ENCODE data around the gene MMP24.

MMP24 gene

GRCh38 chr20:35238735-35239134 lies 12.2 kb downstream of the MMP24 start:
- TF ChIP-seq FOXP2 (optimal IDR thresholded peaks at IDR 0.05; ENCODE audit: borderline replicate concordance, extremely low read depth, extremely low read length, insufficient read depth), result no peak
- TF ChIP-seq SIN3A (IDR thresholded peaks at IDR 0.05; ENCODE audit: borderline replicate concordance, insufficient read depth, low read length), result no peak
- TF ChIP-seq REST (IDR thresholded peaks at IDR 0.05; ENCODE audit: insufficient read depth in 1 of 2, low read depth in 2 of 2, low read length in 2 of 2), result no peak
- no peak for TF ChIP-seq POLR2AphosphoS5 (IDR thresholded peaks at IDR 0.05; ENCODE audit: low read depth, low read length)
- TF ChIP-seq TAF1 (IDR thresholded peaks at IDR 0.05; ENCODE audit: borderline replicate concordance, insufficient read depth, low read length), result no peak

- TF ChIP-seq TAF1 (IDR thresholded peaks at IDR 0.05; ENCODE audit: borderline replicate concordance, insufficient read depth, low read length) (no peak), SIN3A (IDR thresholded peaks at IDR 0.05; ENCODE audit: borderline replicate concordance, insufficient read depth, low read length) (no peak), REST (IDR thresholded peaks at IDR 0.05; ENCODE audit: insufficient read depth in 1 of 2, low read depth in 2 of 2, low read length in 2 of 2) (no peak), FOXP2 (optimal IDR thresholded peaks at IDR 0.05; ENCODE audit: borderline replicate concordance, extremely low read depth, extremely low read length, insufficient read depth) (no peak), POLR2AphosphoS5 (IDR thresholded peaks at IDR 0.05; ENCODE audit: low read depth, low read length) (no peak)
Measured at GRCh38 chr20:35240083-35240810, 13.8 kb downstream of the MMP24 start.

- no peak for TF ChIP-seq FOXP2 (optimal IDR thresholded peaks at IDR 0.05; ENCODE audit: borderline replicate concordance, extremely low read depth, extremely low read length, insufficient read depth)
- TF ChIP-seq TAF1 (IDR thresholded peaks at IDR 0.05; ENCODE audit: borderline replicate concordance, insufficient read depth, low read length), result no peak
- TF ChIP-seq SIN3A (IDR thresholded peaks at IDR 0.05; ENCODE audit: borderline replicate concordance, insufficient read depth, low read length), result no peak
- TF ChIP-seq POLR2AphosphoS5 (IDR thresholded peaks at IDR 0.05; ENCODE audit: low read depth, low read length), result no peak
- TF ChIP-seq REST (IDR thresholded peaks at IDR 0.05; ENCODE audit: insufficient read depth in 1 of 2, low read depth in 2 of 2, low read length in 2 of 2), result no peak
Measured at GRCh38 chr20:35240811-35241293, 14.4 kb downstream of the MMP24 start.

- TF ChIP-seq TAF1 (IDR thresholded peaks at IDR 0.05; ENCODE audit: borderline replicate concordance, insufficient read depth, low read length) (no peak), REST (IDR thresholded peaks at IDR 0.05; ENCODE audit: insufficient read depth in 1 of 2, low read depth in 2 of 2, low read length in 2 of 2) (no peak), SIN3A (IDR thresholded peaks at IDR 0.05; ENCODE audit: borderline replicate concordance, insufficient read depth, low read length) (no peak), POLR2AphosphoS5 (IDR thresholded peaks at IDR 0.05; ENCODE audit: low read depth, low read length) (no peak), FOXP2 (optimal IDR thresholded peaks at IDR 0.05; ENCODE audit: borderline replicate concordance, extremely low read depth, extremely low read length, insufficient read depth) (no peak)
Measured at GRCh38 chr20:35243317-35243716, 16.8 kb downstream of the MMP24 start.
